ENCODE measurements around the gene HACE1.
"Not testable (repeated sequence)": the region's sequence is repeated elsewhere in the genome, so short reads cannot be mapped to it uniquely, and the experiment has no call there.

The HACE1 gene, protein sequence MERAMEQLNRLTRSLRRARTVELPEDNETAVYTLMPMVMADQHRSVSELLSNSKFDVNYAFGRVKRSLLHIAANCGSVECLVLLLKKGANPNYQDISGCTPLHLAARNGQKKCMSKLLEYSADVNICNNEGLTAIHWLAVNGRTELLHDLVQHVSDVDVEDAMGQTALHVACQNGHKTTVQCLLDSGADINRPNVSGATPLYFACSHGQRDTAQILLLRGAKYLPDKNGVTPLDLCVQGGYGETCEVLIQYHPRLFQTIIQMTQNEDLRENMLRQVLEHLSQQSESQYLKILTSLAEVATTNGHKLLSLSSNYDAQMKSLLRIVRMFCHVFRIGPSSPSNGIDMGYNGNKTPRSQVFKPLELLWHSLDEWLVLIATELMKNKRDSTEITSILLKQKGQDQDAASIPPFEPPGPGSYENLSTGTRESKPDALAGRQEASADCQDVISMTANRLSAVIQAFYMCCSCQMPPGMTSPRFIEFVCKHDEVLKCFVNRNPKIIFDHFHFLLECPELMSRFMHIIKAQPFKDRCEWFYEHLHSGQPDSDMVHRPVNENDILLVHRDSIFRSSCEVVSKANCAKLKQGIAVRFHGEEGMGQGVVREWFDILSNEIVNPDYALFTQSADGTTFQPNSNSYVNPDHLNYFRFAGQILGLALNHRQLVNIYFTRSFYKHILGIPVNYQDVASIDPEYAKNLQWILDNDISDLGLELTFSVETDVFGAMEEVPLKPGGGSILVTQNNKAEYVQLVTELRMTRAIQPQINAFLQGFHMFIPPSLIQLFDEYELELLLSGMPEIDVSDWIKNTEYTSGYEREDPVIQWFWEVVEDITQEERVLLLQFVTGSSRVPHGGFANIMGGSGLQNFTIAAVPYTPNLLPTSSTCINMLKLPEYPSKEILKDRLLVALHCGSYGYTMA

DNA sequence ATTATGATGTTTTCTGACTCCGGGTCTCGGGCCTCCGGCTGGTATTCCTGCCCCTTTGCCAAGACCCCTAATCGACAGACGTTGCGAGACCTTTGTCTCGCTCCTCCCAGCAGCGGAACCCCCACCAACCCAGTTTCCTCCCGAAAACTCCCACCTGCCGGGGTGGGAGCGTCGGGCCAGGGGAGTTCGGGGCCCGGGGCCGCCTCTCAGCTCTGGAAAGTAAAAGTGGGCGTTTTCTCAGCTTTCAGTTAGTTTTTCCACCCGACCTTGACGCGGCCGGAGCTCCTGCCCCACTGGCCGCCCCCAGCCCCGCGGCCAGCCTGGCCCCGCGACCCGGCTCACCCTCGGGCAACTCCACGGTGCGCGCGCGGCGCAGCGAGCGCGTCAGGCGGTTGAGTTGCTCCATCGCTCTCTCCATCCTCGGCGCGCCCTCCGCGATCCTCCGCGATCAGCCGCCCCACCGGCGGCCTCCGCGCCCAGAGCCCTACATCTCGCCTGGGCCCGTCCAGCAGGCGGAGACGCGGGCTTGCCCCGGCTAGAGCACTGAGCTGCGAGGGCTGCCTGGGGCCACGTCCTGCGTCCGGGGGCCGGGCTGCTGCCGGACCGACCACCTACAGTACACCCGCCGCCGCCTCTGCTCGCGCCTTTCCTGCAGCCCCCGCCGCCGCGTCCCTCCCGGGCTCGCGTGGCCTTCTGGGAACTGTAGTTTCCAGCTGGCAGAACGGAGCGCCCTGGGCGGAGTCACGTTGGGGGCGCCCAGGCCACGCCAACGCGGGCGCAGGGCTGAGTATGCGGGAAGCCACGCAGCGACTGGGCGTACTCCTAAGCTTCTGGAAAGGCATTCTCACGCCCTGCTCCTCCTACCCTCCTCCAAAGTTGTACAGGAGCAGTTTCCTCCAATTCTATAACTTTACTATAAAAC lies at the start of gene HACE1:
Gene HACE1, minus strand, starts transcription at position 695 of the 922 bp plus-strand sequence. Its CDS starts 277 bp downstream, at position 418.
- DNase-seq: peak; percentile 88

DNA sequence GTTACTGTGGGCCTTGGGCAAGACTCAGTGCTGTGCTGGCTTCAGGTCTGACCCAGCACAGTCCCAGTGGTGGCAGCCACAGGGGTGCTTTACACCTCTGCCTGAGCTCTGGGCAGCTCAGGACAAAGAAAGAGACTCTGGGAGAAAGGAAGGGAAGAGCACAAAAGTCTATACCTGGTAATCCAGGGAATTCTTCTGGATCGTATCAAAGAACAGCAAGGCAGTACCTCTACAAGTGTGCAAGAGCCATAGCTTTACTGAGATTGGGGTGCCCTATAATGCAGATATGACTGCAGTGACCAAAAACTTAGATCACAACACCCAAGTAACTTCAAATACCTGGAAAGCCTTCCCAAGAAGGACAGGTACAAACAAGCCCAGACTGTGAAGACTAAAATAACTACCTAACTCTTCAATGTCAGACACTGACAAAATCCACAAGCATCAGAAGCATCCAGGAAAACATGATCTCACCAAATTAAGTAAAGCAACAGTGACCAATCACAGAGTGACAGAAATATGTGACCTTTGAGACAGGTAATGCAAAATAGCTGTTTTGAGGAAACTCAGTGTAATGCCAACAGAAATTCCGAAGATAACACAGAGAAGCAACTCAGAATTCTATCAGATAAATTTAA lies 49.3 kb upstream of the HACE1 start:
- no peak for DNase-seq

DNA sequence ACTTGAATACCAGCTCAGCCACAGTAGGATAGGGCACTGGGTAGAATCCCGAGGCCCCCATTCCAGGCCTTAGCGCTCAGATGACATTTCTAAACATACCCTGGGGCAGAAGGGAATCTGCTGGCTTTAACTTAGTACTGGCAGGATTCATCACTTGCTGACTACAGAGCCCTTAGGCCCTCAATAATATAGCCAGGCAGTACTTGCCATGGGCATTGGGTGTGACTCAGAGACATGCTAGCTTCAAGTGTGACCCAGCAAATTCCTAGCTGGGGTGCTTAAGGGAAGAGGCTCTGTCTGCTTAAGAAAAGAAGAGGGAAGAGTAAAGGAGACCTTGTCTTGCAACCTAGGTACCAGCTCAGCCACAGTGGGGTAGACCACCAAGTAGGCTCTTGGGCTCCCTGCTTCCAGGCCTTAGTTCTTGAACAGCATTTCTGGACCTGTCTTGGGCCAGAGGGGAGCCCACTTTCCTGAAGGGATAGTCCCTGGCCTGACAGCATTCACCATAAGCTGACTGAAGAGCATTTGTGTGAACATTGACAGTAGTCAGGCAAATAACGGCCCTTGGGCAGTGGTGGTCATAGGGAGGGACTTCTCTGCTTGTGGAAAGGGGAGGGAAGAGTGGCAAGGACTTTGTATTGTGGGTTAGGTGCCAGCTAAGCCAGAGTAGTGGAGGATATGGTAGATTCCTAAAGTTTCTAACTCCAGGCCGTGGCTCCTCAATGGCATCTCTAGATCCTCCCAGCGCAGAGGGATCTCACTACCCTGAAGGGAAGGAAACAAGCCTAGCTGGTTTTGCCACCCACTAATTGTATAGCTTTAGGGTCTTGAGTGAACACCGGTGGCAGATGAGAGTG lies 48.5 kb upstream of the HACE1 start:
- peak; percentile 49 for DNase-seq

DNA sequence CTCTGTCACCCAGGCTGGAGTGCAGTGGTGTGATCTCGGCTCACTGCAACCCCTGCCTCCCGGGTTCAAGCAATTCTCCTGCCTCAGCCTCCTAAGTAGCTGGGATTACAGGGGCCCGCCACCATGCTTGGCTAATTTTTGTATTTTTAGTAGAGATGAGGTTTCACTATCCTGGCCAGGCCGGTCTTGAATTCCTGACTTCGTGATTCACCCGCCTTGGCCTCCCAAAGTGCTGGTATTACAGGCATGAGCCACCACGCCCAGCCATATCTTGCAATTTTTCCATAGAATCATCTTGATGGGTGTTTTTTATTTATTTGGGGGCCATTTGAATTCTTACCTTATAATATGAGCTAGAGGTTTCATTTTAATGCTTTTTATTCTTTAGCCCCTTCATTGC lies 39.2 kb upstream of the HACE1 start:
- DNase-seq: not testable (repeated sequence)

DNA sequence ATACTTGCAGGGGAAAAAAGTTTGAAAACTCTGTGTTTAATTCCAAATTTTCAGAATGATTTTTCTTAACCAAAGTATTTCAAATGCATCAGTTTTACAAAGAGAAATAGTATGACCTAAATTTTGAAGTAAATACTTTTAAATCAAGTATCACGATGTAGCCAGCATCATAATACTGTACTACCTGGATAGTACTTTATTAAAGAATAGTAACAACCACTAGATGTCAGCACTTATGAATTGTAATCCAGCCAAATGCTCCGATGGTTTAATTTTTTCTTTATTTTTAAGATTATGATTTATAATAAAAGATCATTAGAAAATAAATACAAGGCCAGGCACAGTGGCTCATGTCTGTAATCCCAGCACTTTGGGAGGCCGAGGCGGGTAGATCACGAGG lies 37.2 kb upstream of the HACE1 start:
- DNase-seq: no peak

DNA sequence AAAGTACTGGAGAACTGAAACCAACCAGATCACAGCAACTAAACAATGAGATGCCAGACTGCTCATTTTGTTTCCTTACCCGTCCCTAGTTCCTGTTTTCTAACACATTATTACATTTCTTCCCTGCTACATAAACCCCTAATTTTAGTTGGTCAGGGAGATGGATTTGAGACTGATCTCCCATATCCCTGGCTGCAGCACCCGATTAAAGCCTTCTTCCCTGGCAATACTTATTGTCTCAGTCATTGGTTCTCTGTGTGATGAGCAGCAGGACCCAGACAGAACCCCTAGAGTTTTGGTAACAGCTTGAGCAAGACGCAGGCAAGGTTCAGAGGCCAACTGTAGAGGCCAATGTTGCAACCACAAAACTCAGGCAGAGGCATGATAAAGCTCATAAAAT lies 28.3 kb upstream of the HACE1 start:
- DNase-seq: no peak

DNA sequence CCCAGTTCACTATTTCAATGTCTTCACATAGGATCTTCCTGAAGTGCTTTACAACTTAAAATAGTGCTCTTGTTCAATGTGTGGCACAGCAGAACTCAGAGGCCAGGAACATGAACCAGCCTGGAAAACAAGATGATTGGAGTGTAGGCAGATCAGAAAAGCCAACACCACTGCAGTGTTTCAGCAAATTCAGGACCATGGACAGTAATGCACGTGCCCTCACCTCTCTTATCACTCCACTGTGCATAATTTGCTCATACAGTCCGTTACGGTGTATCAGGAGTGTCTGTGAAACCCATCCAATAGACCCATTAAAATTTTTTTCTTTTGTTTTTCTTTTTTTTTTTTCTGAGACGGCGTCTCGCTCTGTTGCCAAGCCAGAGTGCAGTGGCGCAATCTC lies 27.6 kb upstream of the HACE1 start:
- no peak for DNase-seq

DNA sequence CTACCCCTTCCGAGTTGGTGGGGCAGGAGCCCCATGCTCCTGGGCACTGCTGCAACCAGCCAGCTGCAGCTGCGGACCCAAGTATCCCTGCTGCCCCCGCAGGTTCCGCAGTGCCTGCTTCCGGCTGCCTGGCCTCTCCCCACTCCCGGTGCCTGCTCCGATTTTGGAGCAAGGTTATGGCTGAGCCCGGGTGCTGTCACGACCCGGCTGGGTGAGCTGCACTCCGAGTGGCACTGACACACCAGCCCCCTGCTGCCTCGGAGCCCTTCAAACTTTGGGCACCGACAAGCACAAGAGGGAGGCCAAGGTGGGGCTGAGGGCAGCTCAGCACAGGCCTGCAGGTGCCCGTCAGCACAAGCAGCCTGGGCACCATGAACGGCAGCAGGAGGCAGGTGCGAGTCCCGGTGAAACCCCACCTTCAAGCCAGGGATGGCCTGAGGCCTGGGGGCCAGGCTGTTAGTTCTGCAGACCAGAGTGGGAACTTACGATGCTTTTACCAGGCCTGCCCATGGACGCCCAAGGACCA lies 25.9 kb upstream of the HACE1 start:
- DNase-seq: no peak

DNA sequence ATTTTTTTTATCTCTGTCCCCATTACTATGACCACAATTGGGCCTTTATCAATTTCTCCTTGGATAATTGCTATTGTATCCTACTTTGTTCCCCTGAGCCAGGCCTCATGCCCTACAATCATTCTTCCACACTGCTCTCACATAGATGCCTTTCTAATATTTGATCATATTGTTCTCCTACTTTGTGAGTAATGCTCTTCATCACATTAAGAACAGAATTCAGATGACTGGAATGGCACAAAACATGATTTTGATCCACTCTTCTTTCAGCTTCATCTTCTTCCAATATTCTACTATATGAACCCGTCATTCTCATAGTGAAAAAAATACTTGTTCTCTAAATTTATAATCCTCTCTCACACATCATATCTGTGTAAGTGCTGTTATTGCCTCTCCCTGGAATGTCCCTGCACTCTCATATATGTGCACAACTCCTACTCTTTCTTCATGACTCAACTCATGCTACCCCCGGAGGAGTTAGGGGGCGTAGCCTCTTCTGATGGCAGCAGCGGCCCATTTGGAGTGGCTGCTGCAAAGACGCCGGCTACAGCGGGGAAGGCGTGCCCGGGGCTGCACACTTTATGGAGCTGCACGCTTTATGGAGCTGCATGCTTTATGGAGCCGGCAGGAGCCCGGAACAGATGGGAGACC lies 25.3 kb upstream of the HACE1 start:
- no peak for DNase-seq

DNA sequence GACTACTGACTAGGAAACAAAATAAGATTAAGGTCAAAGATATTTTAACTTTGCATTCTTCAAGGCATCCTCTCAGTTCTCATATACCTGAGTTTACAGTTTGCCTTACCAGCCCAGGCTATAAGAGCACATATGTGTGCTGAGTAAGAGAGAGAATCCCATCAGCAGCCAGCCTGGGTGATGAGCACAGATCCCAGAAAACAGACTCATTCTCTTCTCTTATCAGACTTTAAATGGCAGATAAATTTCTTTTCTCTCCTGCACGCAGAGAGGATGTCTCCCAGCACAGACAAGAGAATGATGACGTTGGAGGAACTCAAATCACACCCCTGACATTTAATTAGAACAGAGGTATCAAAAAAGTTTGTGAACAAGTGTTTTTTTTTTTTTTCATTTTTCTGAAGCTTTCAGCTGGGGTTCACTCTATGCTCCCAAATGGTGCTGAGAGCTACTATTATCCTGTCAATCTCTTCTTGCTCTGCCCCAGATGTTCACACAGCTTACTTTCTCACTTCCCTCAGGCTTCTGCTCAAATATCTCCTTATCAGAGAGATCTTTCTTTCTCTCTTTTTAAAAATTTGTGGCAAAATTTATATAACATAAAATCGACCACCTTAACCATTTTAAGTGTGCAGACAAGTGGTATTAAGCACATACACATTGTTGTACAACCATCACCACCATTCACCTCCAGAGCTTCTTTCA lies 22.4 kb upstream of the HACE1 start:
- no peak for DNase-seq

DNA sequence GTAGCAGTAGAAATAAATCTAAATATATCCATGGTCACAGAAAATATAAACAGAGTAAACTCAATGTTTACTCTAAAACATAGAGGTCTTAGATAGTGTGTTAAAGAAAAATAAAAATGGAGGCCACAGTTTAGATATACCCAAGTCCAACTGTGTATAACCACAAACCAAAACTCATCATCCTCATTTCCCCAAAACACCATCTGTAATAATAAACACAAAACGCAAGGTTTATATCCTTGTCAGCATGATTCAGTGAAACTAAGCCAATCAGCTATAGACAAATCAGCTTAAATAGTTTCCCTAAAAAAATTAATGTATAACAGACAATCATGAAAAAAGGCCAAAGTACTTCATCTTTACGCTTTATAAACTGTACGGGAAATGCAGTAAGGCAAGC lies 2.7 kb upstream of the HACE1 start:
- no peak for DNase-seq

DNA sequence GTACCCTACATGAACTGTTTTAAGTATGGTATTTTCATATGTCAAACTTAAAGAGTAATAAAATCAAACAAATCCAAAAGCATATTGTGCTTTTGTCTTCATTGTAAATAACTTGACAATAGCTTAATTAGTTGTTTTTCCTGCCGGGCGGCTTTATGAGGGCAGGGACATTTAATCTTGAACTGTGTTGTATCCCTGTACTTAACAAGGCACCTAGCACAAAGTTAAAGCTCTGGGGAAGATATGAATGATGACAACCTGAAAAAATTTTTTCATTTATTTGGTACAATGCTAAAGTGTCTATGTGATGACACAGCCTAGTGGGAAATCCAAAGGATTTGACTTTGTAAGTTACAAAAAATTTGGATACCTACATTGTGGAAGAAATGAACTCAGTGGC lies 502 bp upstream of the HACE1 start:
- no peak for DNase-seq

DNA sequence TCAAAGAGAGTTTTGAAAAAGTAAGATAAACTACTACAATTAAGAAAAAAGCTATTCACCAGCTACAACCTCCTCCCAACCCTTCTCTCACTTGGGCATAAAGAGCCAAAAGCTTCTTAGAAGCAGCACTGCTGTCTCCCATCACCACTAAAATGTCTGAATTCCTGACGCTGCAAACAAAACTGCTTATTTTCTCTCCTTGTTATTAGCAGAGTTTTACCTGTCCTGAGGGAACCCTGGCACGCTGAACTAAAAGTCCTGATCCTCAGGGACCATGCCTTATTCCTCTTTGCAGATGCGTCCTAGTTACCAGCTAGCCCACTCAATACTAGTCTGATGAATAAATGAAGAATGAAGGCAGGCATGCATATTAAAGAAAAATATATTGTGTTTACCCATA lies 1.1 kb downstream of the HACE1 start:
- no peak for DNase-seq

DNA sequence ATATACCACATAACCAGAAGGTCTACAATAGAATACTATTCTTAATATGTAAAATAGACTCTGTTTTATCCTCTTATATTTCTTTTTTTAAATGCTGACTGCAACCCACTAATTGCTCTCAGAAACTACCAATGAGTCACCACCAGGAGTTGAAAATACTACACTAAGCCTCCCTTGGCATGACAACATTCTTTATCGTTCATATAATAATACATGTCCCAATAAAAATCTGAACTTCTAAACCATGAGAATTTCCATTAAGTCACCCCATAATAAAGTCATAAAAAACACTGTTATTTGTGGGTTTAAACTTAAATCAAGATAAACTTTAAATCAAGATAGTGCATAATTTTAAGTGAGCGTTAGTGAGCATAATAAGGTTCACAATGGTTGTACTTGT lies 4.2 kb downstream of the HACE1 start:
- DNase-seq: no peak

DNA sequence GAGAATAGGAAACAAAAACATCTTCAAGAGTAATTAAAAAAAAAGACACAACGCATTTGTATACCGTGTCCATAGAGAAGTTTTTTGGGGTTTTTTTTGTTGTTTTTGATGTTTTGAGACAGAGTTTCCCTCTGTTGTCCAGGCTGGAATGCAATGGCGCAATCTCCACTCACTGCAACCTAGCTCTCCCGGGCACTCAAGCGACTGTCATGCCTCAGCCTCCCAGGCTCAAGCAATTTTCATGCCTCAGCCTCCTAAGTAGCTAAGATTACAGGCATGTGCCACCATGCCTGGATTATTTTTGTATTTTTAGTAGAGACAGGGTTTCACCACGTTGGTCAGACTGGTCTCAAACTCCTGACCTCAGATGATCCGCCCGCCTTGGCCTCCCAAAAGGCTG lies 12.0 kb downstream of the HACE1 start:
- not testable (repeated sequence) for DNase-seq

DNA sequence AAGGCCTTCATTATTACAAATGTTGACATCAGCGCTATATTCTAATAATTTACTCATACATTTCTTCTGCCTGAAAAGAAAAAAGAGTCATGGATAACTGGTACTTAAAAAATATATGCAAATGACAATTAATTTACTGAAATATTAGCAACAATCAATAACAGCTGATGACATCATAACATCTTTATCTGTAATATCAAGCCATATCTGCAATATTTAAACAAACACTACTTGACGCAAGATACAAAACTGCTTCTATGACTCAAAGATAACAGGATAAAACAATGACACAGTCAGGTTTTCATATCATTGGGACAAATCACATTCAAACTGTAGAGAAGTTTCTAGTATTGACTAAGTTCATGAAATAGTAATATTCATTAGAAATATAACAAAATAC lies 16.5 kb downstream of the HACE1 start:
- DNase-seq: no peak

DNA sequence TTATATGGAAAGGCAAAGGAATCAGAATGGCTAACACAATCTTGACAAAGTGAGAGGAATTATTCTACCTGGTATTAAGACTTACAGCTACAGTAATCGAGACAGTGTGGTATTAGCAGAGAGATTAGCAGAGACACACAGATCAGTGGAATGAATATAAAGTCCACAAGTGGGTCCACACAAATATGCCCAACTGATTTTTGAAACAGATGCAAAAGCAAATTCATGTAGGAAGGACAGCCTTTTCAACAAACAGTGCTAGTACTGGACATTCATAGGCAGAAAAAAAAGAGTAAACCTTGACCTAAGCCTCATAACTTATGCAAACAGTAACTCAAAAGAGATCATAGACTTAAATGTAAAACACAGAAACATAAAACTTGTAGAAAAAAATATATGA lies 22.6 kb downstream of the HACE1 start:
- no peak for DNase-seq

DNA sequence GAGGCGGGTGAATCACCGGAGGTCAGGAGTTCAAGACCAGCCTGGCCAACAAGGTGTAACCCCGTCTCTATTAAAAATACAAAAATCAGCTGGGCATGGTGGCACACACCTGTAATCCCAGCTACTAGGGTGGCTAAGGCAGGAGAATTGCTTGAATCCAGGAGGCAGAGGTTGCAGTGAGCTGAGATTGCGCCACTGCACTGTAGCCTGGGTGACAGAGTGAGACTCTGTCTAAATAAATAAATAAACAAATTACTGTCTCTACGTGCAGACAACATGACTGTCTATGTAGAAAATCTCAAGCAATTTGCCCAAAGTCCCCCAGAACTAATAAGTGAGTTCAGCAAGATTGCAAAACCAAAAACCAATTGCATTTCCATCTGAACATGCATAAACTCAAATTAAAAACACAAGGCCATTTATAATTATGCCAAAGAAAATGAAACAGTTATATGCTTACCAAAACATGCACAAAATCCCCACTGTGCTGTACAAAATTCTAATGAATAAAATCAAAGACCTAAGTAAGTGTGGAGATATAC lies 23.2 kb downstream of the HACE1 start:
- not testable (repeated sequence) for DNase-seq

DNA sequence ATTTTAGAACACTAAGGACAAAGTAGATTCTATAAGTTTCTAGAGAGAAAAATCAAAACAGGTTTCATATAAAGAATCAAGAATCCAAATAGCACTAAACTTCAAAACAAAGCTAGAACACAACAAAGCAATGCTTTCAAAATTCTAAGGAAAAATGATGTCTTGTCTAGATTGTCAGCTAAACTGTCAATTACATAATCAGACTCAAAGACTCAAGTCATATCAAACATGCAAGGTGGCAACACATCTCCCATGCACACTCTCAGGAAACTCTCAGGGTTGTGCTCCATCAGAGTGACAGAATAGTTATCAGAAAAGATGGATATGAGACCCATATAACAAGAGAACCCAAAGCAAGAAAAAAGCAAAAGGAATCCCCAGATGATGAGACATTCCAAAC lies 23.9 kb downstream of the HACE1 start:
- no peak for DNase-seq
